Pulmonary artery endothelial cell (primary cell): Measurements from ENCODE around the gene CHN1. TPM values are rescaled to one million over a fixed set of nuclear protein-coding genes. Genes with fewer than 3 reads are reported as not detected.

ENCODE experiments used
- DNase-seq: peaks from one replicate; pipeline ENCODE4 v3.0.0-alpha.2; 2011; ENCODE audit warnings: low read depth, low spot score
- total RNA-seq: library from RNA; depleted of rRNA; stranded (reverse); fragments of >200 nt; gene quantifications from 2 replicates; pipeline ENCODE4 v1.2.3, GENCODE V29; 2014

CHN1 gene
- total RNA-seq, 1 donor from 2014 or later: 17.3 TPM

DNA sequence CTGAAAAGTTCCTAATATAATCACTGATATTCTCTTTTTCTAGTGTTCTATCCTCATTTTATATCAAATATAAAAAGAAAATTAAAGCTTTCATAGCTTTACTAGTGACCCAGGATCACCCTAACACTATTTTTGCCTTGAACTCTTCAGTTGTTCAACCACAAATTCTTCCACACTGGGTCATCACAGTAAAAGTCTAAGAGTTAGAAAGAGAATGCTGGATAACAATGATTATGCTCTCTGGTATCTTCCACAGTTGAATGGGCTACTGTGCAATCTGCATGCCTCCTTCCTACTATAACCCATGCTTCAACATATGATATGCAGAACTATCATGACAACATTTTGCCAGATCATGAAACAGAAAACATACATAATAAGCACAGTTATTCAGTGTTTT lies 32.3 kb downstream of the CHN1 start:
- no peak for DNase-seq

GRCh38 chr2:174971868-174972781 lies 33.1 kb downstream of the CHN1 start:
- peak; percentile 92 for DNase-seq

GRCh38 chr2:174970092-174970491 lies 35.1 kb downstream of the CHN1 start:
- no peak for DNase-seq

DNA sequence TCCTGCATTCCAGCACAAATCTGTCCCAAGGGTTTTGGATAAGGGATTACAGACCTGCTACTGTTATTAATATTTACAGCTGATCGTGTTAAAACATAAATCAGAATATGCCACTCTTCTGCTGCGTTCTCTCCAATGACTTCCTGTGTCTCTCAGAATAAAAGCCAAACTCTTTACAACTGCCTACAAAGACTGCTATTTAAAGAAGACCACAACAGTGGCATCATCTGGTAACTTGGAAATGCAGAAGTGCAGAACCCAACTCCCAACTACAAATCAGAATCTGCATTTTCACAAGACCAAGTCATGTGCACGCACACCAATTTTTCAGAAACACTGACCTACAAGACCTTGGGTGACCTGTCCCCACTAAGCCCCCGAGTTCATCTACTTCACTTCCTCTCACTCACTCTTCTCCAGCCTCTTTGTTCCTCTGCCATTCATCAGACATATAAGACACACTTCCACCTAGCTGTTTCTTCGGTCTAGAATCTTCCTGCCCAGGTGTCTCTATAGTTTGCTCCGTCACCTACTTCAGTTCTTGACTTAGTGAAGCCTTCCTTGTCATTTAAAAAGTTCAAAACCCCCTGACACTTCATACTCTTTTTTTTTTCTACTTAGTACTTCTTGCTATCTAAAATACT lies 36.0 kb downstream of the CHN1 start:
- DNase-seq: no peak

DNA sequence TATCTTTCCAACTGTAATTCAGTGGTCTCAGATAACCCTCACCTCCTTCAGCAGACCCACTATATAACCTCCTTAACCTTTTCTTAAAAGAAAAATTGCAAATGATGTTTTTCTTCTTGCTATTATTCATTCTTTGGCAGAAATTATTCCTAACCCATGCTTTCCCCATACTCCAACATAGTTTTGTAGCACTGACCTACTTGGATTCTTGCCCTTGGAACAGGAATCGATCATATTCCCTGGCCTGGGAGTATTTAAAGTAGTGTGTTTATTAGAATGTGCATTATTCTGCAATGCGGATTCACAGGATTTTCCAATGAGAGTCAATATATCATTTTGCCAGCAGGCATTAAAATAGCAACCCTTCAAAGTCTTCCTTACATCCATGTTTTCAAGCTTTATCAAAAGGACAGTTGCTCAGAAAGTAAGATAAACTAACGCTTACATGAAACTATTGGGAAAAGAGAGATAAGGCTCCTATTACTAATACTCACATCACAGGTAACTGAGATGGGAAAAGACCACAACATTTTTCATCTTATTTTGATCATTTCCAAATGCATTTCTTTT lies 37.4 kb downstream of the CHN1 start:
- no peak for DNase-seq

DNA sequence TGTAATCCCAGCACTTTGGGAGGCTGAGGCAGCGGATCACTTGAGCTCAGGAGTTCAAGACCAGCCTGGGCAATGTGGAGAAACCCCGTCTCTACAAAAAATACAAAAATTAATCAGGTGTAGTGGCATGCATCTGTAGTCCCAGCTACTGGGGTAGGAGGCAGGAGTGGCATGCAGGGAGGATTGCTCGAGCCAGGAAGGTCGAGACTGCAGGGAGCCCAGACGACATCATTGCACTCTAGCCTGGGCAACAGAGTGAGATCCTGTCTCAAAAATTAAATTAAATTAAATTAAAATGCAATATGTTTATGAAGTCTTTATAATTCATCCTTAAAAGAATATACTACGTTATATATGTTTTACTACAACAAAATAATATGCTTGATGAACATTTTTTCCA lies 38.1 kb downstream of the CHN1 start:
- DNase-seq: no peak

- DNase-seq: no peak
Observed at GRCh38 chr2:174965992-174966744, 39.0 kb downstream of the CHN1 start.

DNA sequence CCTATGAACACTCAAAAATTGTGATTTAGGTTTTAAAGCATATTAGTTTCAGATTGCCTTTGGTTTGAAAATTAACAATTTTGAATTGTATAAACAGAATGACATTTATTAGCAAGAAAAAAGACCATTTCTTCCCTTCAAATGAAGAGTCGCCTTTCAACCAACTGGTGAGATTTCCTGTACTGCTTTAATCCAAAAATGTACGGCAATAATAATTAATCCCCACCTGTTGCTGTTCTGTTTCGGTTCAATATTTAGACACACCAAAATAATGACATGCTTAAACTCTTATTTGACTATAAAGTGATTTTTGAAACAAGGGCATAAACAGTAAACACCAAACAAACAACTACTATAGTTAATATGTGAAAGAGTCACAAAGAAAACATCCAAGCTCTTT lies 39.6 kb downstream of the CHN1 start:
- DNase-seq: no peak

- no peak for DNase-seq
Observed at GRCh38 chr2:174964404-174964803, 40.8 kb downstream of the CHN1 start.

DNA sequence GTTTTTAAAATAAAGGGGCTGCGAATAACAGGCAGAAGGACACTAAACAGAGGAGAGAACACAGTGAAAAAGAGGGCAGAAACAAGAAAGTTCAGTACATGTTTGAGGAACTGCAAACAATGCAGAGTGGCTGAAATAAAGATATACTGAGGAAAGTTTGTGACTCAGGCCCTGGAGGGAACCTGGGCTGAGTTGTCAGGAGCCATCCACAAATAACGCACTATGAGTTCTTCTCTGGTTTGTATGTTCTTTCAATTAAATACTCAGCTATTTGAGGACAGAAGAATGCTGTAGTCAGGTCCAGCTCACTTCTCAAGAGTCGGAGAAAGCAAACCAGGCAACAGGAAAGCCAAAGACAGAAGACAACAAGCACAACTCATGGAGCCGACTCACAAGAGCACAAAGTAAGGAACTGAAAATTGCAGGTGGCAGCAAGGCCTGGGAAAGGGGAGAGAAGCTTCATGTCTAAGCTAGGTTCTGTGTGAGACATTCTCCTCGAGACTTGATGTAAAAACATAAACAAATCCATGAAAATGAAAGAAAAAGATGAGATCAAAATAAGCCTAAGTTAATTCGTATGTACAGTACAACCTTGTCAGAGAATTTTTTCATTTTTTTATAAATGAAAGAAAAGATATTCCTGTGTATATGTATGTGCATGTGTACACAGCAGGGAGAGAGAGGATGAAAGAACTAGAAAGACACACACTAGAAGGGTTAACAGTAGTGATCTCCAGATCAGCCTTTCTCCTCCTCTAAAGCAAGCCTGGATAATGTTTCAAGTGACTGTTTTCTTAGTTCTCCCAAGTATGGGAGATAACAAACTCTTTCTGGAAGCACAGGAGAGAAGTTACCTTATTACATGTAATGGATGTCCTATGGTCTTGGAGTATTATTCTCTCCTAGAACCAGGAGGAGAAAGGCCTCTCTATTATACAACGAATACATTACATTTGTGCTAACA lies 41.5 kb downstream of the CHN1 start:
- no peak for DNase-seq

- no peak for DNase-seq
Observed at GRCh38 chr2:174959787-174960186, 45.4 kb downstream of the CHN1 start.

DNA sequence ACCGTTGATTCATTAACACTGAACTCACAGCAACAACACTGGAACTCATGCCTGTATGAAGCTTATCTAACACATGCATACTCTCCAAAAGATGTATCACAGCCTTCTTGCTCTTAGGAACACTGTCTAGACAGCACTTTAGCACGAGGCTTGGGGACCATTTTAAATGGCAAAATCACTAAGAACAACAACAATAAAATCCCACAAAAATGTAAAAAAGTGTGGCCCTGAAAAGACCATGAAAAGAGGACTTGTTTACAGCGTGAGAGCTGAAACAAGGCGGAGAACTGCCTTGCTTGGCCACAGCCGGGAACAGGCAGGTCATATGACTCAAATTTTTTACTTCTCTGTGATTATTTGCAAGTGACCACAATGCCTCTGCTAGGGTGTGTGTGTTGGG lies 48.1 kb downstream of the CHN1 start:
- DNase-seq: no peak

DNA sequence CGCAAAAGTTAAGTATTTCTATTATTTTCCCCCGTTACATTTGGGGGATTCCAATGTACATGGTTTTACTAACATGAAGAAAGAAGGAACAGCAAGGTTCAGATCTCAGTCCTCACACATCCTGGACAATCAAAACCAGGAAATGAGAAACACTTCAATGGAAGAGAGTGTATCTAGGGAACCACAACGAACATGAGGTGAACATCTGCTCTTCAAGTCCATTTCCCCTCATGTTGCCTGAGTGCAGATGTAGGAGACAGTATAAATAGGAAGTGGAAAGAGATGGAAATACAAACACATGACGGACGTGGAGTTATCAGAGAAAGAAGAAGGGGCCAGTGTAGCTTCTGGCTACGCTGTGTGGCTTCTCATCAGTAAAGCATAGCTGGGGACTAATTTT lies 52.6 kb downstream of the CHN1 start:
- peak; percentile 24 for DNase-seq

- DNase-seq: no peak
Observed at GRCh38 chr2:174951745-174952144, 53.4 kb downstream of the CHN1 start.

- DNase-seq: no peak
Observed at GRCh38 chr2:174949988-174950687, 55.0 kb downstream of the CHN1 start.

GRCh38 chr2:174945601-174946260 lies 59.5 kb downstream of the CHN1 start:
- DNase-seq: no peak

GRCh38 chr2:174939046-174939445 lies 66.1 kb downstream of the CHN1 start:
- DNase-seq: no peak

GRCh38 chr2:174931724-174932123 lies 73.5 kb downstream of the CHN1 start:
- DNase-seq: no peak

DNA sequence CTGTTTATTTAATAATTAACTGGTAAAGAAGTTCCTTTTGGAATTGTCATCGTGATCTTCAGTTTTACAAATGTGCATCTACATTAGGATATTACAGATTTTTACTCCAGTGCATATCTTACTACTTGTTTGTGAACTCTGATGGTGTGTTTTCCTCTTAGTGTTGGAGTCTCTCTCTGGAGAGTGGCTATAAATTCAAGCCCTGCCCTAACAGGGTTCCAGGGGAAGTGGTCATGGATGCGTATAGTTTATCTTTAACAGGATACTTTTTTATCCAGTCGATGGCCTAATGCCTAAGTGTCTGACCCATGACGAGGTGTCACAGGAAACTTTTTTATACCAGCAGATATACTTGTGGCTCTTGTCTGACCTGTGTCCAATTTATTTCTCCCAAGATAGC lies 75.4 kb downstream of the CHN1 start:
- no peak for DNase-seq
